ENCODE results near the gene WNT8B. TPM values are rescaled to one million over a fixed set of nuclear protein-coding genes. Genes with fewer than 3 reads are reported as not detected.

Gene WNT8B
- total RNA-seq, 1 donor from 2014 or later = not detected

- ATAC-seq = peak; percentile 40
Observed at GRCh38 chr10:100519311-100520051, 56.7 kb downstream of the WNT8B start, which contains the start of gene SEC31B. Gene SEC31B (minus strand): TSS chr10:100519861. CDS start chr10:100516952, 2,909 bp downstream.

DNA sequence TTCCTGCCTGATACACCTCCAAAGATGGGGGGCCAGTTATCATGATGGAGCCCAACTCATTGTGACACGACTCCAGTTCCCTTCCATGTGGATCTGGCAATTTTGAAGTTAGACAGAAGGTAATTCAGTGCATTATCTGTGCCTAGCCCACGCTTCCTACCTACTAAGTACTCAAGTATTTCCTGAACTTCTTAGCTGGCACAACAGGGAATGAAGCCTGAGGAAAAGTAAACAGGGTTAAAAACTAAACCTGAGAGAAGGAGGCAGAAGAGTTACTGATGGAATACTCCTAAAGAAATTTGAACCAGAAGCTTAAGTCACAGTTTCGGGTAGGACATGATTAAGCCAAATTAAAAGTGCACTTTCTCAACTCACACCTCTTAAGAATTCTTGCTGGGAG, 58.0 kb downstream of the WNT8B start:
- no peak for ATAC-seq

GRCh38 chr10:100522107-100522801, 59.4 kb downstream of the WNT8B start:
- no peak for ATAC-seq

DNA sequence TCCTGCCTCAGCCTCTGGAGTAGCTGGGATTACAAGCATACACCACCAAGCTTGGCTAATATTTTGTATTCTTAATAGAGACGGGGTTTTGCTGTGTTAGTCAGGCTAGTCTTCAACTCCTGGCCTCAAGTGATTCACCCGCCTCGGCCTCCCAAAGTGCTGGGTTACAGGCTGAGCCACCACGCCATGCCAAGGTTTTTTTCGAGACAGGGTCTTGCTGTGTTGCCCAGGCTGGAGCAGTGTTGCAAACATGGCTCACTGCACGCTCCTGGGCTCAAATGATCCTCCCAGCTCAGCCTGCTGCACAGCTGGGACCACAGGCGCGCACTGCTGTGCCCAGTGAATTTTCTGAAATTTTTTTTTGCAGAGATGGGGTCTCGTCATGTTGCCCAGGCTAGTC, 60.1 kb downstream of the WNT8B start:
- no peak for ATAC-seq

- ATAC-seq = no peak
Observed at GRCh38 chr10:100524206-100524605, 61.4 kb downstream of the WNT8B start.

- ATAC-seq = no peak
Observed at GRCh38 chr10:100524638-100525037, 61.8 kb downstream of the WNT8B start.

DNA sequence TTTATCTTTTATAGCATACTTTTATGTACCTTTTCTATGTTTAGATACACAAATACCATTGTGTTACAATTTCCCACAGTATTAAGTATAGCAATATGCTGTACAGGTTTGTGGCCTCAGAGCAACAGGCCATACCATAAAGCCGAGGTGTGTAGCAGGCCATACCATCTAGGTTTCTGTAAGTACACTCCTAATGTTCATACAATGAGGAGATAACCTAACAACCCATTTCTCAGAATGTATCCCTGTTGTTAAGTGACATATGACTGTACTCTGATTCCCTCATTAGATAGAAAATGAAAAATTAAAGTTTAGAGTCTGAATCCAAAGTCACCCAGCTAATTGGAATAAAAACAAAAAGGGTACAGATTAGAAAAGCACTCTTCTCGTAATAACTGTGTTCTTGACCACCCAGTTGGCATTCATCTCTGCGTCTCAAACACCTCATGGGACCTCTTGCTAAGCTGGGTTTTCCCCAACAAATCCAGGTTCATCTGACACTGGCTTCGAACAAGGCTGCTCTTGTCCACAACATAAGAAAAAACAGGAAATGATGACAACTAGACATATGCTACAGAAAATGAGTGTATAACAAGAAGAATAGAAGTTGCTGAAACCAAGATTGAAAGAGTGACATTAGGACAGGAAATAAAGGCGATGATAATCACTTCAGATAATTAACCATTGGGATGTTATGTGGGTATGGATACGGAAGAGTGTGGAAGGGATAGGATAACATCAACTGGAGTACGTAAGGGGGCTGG, 65.5 kb downstream of the WNT8B start:
- ATAC-seq = no peak

DNA sequence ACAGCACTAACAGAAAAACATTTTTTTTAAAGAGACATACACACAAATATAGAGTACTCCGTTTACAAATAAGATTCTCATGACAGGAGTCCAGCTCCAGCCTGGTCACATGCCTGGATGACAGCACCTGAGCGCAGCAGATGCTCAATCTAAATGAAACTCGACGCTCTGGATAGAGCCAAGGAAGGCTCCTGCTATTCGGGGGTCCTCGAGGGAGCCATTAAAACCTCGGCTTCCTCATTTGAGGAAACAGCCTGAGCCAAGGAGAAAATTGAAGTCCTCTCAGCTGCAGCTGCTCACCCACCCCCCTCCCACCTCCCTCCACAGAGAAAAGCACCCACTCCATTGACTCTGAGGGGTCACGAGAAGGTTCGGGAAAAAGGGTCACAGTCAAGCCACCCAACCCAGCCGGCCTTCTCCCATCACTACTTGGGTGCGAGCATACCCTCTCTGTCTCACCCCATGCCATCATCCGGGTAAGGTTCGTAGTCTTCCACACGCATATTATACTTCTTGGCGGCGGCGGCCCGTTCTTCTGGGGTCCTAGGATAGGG, 66.2 kb downstream of the WNT8B start:
- ATAC-seq = no peak

DNA sequence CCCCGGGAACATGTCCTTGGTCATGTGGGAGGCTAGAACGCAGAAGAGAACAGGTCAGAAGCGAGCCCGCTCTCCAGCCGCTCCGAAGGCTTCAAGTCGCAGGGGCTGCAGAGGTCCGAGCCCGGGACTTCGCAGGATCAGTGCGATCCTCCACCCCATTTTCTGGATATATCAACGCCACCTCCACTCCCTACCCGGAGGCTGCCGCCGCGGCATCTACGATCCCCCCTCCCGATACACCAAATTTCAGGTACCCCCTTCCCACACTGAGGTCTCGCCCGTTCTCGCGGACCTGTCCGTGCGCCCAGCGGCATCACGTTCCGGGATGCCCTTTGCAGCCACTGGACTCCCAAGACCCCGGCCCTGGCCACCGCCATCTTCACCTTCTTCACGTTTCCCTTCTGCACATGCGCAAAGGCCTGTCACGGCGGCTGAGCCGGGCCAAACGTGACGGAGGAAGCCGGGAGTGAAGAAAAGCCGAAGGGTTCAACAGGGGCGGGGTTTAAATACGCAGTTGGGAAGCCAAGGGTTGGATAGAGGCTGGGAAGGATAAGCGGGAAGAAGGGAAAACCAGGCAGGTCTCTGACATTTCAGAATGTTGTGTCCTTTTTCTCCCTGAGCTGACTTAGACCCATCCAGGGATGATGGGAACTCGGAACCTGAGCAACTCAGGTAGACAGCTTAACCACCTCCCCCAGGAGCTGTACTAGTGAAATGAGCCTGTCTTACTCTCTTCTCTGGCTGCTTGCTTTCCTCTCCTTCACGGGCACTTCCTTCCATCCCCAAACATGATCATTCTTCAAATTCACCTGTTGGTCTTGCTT, 66.9 kb downstream of the WNT8B start, which contains the start of gene NDUFB8:
Gene NDUFB8, minus strand, starts transcription at position 397 of the 824 bp plus-strand sequence. Its CDS starts 20 bp downstream, at position 377.
- ATAC-seq = peak; percentile 85

GRCh38 chr10:100531761-100532160, 69.0 kb downstream of the WNT8B start:
- ATAC-seq = no peak

Other genes with a start within 250 kb of the WNT8B start
- gene CHUK, start 233.4 kb upstream of the WNT8B start, total RNA-seq = 9.7 TPM
- 16.5 TPM for gene CWF19L1, start 195.4 kb upstream of the WNT8B start, total RNA-seq
- gene BLOC1S2, start 176.3 kb upstream of the WNT8B start, total RNA-seq = 57.9 TPM
- not detected for gene PKD2L1, start 132.8 kb upstream of the WNT8B start, total RNA-seq
- gene SCD, start 115.8 kb upstream of the WNT8B start, total RNA-seq = 297 TPM
- 3.2 TPM for gene SEC31B, start 56.9 kb downstream of the WNT8B start, total RNA-seq
- gene NDUFB8, start 66.9 kb downstream of the WNT8B start, total RNA-seq = 144 TPM
- 24.5 TPM for gene HIF1AN, start 72.9 kb downstream of the WNT8B start, total RNA-seq

All from esophagus mucosa (tissue), 1 donor.